HG03521 (cell line): ENCODE data around the gene CCDC9B.

ENCODE experiments used
- ATAC-seq: cut with Tn5 transposase; IDR thresholded peaks from one replicate; pipeline ENCODE4 v1.9.1; 2021; ENCODE audit warnings: mild to moderate bottlenecking, moderate library complexity; ENCODE audit not compliant: unreplicated experiment

Gene CCDC9B

DNA sequence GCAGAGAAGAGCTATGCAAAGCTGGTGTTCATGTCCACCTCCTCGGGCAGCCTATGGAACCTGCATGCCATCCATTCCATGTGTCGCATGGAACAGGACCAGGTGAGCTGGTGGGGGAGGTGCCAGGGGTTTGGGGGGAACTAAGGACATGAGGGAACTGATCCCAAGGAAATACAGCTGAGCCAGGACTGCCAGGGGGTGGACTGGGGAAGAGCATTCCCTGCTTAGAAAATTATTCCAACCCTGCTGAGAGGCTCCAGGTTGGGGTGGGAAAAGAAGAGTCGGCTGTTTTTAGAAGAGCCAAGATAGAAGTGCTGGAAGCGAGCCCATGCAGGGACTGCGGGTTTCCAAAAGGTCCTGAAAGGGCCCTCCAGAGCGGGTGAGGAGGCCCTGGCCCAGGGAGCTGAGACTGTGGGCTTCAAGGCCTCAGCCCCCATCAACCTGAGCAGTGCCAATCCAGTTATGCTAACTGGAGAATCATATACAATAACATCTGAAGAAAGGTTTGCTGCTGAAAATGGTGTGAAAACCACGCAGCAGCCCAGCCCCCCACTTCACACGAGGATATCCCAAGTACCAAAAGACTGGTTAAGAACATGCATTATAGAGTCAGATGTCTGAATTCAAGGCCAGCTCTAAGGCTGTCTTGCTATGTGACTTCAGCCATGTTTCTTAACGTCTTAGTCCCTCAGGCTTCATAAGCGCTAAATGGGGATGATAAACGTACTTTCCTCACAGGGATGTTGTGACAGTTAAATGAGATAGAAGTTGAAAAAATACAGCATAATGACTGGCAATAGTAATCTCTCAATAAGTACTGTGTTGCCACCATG is 25.1 kb upstream of the CCDC9B start:
- no peak for ATAC-seq

DNA sequence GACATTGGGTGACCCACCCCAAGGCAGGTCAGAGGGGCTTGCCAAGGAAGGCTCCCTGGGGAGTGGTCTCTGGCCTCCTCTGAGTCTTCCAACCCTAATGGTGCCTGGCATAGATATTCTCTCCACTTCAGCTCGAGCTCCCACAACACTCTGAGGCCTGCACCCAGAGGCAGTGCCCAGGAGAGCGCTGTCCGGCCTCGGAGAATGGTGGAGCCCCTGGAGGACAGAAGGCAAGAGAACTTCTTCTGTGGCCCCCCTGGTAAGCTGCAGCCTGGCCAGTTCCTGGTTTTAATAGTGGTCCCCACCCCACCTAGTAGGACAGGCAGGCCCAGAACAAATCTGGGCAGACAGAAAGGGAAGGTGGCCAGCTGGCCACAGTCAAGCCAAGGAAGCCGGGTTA is 24.3 kb upstream of the CCDC9B start:
- no peak for ATAC-seq

DNA sequence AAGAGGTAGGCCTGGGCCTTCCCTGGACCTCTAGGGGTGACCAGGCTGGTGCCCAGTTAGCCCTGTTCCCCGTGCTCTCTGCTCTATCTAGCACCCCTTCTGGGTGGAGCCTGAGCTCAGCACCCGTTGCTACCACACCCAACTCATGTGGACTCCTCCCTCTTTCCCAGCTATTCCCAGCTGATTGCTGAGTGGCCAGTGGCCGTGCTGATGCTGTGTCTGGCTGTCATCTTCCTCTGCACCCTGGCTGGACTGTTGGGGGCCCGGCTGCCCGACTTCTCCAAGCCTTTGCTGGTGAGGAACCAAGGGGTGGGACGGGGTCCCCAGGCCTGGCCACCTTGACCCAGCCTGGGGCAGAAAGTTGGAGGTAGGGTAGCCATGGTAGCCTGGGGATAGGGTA is 23.5 kb upstream of the CCDC9B start:
- no peak for ATAC-seq

DNA sequence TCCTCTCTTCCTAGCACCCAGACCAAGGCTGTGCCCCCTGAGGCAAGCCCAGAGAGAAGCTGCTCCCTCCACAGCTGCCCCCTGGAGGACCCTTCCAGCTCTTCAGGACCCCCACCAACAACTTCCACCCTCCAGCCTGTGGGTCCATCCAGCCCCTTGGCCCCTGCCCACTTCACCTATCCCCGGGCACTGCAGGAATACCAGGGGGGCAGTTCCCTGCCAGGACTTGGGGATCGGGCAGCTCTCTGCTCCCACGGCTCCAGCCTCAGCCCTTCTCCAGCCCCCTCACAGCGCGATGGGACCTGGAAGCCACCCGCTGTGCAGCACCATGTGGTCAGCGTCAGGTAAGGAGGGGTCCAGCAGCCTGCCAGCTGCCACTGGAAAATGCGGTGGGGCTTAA is 22.9 kb upstream of the CCDC9B start:
- no peak for ATAC-seq

DNA sequence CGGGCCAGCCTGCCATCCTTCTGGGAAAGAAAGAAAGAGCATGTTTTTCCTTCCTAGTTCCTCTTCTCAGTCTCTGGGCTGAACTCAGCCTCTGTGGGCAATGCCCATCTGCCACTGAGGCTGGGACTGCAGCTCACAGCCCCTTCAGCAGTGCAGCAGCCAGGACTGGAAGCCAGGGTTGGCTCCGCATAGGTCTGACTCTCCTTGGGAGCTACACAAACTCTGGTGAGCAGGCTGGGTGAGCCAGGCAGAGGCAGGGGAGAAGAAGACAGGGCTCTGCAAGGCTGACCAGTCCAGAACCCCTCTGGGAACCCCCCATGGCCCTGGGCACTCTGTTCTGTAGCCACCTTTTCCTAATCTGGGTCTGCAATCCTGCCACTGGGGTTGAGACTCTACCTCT is 20.9 kb upstream of the CCDC9B start:
- ATAC-seq, result no peak

DNA sequence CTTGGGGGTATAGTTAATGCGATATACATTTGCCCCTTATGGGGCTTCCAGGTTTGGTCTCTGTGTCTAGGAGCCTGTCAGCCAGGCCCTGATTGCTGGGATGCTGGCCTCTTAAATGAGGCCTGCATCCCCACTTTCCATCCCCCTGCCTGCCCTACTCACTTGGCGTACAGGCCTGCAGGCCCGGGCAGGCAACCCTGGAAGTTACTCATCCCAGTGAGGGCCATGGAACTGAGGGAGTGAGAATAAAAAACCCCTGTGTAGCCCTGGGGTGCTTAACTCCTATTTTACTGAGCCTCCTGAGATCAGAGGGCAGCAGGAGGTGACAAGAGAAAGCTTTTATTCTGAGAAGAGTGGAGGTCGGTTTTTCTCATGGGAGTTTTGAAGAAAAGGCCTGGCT is 19.3 kb upstream of the CCDC9B start:
- no peak for ATAC-seq

DNA sequence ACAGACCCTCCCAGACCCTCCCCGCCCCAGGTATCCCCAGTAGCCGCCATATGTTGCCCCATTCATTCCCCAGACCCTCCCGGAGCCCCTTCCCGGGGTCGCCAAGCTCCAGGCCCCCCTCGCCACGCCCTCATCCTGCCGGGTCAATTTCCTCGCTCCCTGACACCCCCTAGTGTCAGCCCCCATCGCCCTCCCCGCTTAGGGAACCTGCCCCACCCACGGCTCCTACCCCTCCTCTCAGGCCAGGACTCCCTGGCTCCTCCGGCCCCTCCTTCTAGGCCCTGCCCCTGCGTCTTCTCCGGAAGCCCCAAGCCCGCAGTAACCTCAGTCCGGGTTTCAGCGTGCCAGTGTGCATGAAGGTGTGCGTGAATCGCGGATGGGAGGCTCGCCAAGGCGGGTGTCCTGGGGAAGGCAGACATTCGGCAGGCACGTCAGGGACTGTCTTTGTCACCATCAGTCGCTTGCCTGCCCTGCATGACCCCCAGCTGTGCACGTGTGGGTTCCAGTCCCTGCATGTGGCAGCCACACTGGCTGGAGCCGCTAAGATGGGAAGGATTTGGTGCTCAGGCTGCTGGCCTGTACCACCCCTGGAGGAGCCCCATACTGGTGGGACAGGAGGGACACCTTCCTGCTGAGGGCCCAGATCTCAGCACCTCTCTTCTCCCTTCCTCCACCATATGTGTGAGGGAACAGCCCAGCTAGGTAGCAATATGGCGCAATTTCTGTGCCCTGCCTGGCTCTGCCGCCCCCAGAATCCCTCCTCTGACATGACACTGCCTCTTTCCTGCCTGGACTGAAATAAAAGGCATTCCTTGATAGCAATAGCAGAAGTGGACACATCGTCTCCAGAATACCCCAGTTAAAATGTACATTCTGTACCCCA is 18.0 kb upstream of the CCDC9B start:
- ATAC-seq, result peak; percentile 19

DNA sequence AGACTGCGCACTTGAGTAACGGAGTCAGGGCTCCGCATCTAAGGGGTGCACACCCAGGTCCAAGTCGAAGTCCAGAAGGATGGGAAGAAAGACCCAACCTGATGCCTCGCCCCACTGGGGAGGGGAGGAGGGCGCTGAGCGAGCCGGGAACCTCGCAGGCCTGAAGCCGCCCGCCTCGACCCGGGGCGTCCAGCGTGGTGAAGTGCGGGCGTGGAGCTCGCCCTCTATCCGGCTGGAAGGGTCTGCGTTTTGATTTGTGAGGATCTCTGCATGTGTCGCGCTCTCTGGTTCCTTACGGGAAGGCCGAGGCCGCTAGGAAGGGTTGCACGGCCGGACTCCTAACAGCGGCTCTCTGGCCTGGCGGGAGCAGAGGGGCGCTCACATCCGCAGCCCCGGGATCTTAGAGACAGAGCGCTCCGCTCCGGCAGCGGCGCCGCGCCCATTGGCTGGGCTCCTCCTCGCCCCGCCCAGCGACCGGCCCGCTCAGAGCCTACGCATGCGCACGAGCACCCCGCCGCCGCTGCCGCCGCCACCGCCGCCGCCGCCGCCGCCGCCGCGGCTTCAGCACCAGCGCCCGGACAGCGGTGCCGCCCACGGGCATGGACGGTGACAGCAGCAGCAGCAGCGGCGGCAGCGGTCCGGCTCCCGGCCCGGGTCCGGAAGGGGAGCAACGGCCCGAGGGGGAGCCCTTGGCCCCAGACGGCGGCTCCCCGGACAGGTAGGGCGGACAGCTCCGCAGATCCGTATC is 17.2 kb upstream of the CCDC9B start, which contains the start of gene DISP2:
TSS of gene DISP2 (plus strand) at position 497 of the 748 bp plus-strand sequence. CDS start at position 600, 103 bp downstream.
- ATAC-seq, result peak; percentile 75

DNA sequence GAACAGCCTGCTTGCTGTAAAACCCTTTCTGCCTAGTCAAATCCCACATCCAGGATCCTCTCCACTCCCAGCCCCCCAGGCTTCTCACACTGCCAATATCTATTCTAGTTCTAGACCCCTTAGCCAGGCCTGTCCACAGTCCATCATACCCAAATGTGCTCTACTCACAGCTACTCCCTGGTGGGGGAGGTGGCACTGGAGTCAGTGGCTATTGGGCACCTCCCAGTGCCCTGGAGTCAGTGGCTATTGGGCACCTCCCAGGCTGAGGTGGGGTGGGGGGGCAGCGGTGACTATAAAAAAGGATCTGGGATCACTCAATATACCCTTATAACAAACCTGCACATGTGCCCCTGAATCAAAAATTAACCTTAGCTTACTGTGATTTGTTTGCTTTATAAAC is 16.5 kb upstream of the CCDC9B start:
- no peak for ATAC-seq

DNA sequence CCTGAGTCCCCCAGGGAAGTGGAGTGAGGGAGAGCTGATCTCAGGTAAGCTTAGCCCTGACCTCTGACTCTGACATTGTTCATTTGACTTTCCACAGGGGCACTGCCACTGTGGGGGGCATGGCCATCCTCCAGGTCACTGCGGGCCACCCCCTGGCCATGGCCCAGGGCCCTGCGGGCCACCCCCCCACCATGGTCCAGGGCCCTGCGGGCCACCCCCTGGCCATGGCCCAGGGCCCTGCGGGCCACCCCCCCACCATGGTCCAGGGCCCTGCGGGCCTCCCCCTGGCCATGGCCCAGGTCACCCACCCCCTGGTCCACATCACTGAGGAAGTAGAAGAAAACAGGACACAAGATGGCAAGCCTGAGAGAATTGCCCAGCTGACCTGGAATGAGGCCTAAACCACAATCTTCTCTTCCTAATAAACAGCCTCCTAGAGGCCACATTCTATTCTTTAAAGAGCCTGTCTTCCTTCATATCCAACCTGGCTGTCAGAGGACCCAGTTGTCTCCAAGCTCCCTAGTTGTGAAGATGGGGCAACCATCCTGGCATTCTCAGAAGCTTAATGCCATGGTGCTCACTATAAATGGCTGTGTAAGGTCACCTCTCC is 15.3 kb upstream of the CCDC9B start:
- ATAC-seq, result no peak

DNA sequence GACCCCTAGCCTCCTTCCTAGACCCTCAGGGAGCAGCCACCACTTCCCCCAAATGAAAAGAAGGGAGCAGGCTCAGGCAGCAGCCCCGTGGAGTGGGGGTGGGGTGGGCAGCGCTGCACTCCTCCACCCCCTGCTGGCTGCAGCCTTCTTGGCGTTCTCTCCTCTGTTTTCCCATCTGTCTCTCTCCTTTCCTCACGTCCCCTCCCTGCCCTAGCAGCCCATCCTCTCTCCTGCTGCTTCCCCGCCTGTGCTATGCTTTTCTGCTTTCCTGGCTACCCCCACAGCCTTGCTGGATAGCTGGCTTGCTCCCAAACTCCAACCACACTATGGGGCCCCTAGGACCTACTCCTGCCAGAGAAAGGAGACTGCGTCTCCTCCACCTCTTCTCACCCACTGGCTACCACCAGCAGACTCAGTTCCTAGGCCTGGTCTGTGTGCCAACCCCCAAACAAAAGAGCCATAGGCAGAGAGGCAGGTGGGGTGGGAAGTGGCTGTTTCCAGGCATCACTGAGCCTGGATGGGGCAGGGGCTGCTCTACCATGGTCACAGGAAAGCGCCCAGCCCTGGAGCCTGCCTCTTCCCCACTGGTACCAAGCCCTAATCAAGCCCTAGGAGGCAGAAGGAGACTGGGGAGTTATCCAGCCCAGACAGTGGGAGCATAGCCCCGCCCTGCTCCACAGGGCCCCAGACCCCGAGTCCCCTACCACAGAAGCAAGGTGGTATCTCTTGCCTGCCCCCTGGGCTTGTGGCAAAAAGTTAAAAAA is 13.9 kb upstream of the CCDC9B start:
- no peak for ATAC-seq

DNA sequence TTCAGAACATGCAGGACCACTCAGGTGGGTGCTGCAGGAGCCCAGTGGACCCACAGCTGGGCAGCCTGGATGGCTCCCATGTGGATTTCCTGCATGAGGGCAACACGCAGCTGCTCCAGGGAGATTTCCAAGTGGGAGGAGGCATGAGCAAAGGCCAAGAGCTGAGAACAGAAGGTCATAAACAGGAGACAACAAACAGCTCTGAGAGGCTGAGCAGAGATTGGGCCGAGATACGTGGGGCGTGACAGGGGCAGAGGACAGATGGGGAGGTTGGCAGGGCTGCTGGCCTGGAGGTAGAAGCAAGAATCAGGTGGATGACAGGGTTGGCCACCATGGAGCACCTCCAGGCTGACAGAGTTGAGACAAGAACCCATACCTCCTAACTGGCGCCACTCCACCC is 13.0 kb upstream of the CCDC9B start:
- ATAC-seq, result no peak

DNA sequence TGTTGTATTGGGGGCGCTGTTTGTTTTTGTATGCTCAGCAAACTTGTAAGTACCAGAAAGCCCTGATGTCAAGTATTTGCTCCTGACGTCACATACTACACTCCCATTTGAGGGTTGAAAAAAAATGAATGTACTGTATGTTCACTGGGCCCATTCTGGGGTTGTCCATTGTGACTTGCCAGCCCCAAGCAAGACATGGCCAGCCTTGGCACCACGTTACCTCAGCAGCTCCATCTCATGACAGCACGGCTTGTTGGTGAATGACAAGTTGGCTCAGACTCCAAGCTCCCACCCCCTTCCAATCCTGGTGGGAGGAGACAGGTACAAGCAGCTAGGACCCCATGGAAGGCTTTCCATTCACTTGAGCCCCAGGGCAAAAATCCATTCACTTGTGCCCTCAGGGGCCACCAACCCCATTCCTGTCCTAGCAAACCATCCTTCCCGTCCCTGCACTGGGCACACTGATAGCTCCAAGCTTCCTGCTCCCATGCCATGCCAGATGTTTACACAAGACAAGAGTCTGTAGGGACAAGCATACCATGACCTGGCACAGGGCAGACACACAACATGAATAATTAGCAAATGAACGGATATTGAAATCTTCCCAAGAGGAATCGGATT is 11.7 kb upstream of the CCDC9B start:
- ATAC-seq, result no peak

DNA sequence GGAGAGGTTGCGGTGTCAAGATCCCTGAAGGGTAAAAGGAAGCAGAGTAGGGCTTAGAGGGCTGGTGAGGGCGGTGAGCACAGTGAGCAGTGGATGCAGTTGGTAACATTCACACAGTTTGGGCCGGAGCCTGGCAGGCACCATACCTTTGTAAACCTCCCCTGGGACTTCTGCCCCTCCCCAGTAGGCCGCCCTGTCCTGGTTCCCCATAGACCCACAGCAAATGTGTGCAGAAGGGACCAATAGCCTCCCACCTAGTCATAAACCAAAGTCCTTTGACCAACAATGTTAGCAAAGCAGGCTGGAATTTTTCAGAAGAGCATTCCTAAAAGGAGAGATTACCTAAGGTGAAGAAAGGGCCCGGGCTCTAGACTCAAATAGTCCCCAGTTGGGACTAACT is 8.4 kb upstream of the CCDC9B start:
- ATAC-seq, result no peak

DNA sequence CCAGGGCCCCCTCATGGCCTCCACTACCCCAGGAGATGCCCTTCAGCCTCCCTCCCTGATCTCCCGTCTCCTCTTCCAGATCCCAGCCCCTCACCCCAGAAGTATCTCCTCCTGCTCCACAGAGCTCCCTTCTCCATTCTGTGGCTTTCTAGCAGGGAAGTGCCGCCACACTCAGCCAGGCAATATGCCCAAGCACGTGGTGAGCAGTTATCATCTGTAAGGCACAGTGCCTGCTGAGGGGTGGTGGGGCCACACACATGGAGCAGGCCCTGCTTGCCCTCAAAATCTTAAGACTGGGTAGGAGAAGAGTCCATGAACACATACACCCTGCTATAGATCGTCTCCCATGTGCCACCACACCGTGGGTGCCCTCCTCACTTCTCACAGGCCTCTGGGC is 7.7 kb upstream of the CCDC9B start:
- ATAC-seq, result no peak

DNA sequence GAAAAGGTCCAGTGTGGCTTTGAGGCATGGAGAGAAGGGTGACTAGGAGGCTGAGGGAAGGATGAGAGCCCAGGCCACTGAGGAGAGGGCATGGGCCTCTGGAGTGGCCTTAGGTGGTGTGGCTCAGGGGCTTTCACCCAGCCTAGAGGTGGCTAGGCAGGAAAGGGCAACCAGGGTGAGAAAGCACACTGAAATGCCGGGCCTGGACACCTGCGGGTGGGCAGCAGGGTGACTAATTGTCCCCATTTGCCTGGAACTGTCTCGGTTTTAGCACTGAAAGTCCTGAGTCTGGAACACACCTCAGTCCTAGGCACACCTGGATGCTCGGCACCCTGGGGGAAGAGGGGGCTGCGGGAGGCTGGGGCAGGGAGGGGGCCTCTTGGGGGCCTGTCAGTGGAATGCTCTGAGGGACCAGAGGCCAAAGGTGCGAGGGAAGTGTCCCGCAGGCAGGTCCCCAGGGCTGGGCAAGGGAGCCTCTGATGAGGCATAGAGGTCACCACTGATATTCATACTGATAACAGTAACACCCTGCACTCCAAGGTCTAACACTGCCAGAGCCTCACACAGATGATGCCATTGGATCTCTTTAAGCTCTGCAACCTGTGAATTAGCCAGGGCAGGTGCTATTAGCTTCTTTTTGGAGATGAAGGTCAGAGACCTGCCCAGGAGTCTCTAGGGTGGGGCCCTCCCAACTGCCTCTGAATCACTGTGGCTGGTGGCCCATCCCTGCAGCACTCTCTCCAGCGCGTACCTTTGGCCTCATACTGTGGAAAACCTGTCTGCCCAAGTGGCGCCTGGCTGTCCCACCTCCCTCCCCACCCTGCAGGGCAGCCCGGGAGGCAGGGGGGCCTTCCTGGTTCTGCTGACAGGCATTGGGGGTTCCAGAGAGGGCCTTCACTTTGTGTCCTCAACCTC is 7.1 kb upstream of the CCDC9B start:
- ATAC-seq, result no peak

DNA sequence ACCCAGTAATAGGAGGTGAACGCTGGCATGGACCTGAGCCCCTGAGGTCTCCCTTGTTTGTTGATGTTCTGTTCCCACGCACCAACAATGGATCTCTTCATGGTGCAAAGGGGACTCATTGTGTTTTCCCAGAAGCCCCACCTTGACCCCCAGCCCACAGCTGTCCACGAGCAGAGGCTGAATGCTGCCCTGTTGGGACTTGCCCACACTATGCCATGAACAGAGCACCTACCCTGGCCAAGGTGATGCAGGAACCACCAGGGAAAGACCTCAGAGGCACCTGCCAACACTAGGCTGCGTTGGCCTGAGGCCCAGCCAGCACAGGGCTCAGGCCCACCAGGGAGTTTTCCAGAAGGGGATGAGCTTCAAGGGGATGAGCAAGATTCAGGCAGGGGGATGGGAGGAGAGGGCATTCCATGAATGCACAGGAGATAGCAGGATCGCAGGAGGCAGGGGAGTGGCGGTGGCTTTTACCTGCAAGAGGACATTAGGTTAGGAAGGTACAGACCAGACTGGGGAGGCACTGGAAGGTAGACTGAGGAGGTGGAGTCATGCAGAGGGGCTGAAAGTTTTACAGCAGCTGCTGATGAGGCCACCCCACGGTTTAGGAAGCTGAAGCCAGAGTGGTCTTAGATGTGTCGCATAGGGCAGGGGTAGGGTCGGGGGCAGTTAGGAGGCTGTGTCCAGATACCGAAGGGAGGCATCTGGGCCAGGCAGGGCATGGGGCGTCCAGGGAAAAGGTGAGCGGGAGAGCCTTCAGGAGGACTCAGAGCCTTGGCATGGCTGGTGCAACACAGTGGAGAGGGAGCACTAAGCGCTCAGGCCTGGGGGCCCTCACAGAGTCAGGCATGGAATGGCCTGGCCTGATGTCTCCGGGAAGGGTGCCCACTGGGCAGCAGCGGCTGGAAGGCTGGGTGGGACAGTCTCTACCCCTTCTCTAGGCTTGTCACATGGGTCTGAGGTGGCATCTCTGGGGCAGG is 6.1 kb upstream of the CCDC9B start:
- ATAC-seq, result no peak
